H1 (cell line): Measurements from ENCODE around the gene DMXL1.

Experiments
- CHD7 ChIP-seq: fragments of 300-600 bp; sonication (generic); IDR thresholded peaks from 2 replicates; pipeline ENCODE4 v1.7.1; 2012; ENCODE audit warnings: low read length, moderate library complexity, mild to moderate bottlenecking, inconsistent platforms; ENCODE audit not compliant: insufficient replicate concordance
- CTCF ChIP-seq, 3 experiments: IDR thresholded peaks; 1 replicate in 2 of 3; 2 replicates in 1 of 3; pipeline versions ENCODE4 v1.5.1 to v1.6.1; 2011; ENCODE audit warnings: low read length in 3 of 3, mild to moderate bottlenecking in 3 of 3, inconsistent platforms in 2 of 3, low read depth in 1 of 3, moderate library complexity in 1 of 3; ENCODE audit not compliant: insufficient read depth in 1 of 3; ENCODE audit errors: control extremely low read depth in 1 of 3
- FOSL1 ChIP-seq: IDR thresholded peaks from 2 replicates; pipeline ENCODE4 v1.6.1; 2011; ENCODE audit warnings: mild to moderate bottlenecking, low read depth, low read length, moderate library complexity; ENCODE audit not compliant: insufficient read depth
- HDAC2 ChIP-seq, 2 experiments: fragments of 300-600 bp in 1 of 2; sonication (generic) in 1 of 2; IDR thresholded peaks; 2 replicates each; pipeline ENCODE4 v1.6.1; 2011 to 2012; ENCODE audit warnings: low read depth in 2 of 2, low read length in 2 of 2, mild to moderate bottlenecking in 2 of 2, moderate library complexity in 2 of 2, borderline replicate concordance in 1 of 2, inconsistent platforms in 1 of 2
- POLR2AphosphoS5 ChIP-seq: IDR thresholded peaks from 2 replicates; pipeline ENCODE4 v1.6.1; 2011; ENCODE audit warnings: low read depth, low read length
- RFX5 ChIP-seq: IDR thresholded peaks from 2 replicates; pipeline ENCODE4 v1.6.1; 2011; ENCODE audit warnings: low read depth, low read length, improper control_type of control experiment, borderline replicate concordance
- SP1 ChIP-seq: IDR thresholded peaks from 2 replicates; pipeline ENCODE4 v1.6.1; 2011; ENCODE audit warnings: low read depth, low read length
- USF2 ChIP-seq: IDR thresholded peaks from 2 replicates; pipeline ENCODE4 v1.6.1; 2011; ENCODE audit warnings: low read length, improper control_type of control experiment
- YY1 ChIP-seq: IDR thresholded peaks from 2 replicates; pipeline ENCODE4 v1.6.1; 2011; ENCODE audit warnings: low read depth, mild to moderate bottlenecking, low read length
- ZNF274 ChIP-seq: IDR thresholded peaks from 2 replicates; pipeline ENCODE4 v1.7.0; 2012; ENCODE audit warnings: low read length, borderline replicate concordance; ENCODE audit errors: extremely low read depth

- no peak for TF ChIP-seq FOSL1
- TF ChIP-seq CHD7: no peak
- no peak for TF ChIP-seq ZNF274
- no peak for TF ChIP-seq CTCF (IDR thresholded peaks at IDR 0.05; ENCODE audit: control extremely low read depth in 1 of 3, insufficient read depth in 1 of 3, low read depth in 1 of 3, low read length in 3 of 3)
- no peak for TF ChIP-seq POLR2AphosphoS5
- TF ChIP-seq SP1: no peak
- TF ChIP-seq RFX5: no peak
- no peak for TF ChIP-seq USF2
- TF ChIP-seq HDAC2 (IDR thresholded peaks at IDR 0.05; ENCODE audit: borderline replicate concordance in 1 of 2, low read depth in 2 of 2, low read length in 2 of 2): no peak
- no peak for TF ChIP-seq YY1
Measured at GRCh38 chr5:119158144-119158543, 87.3 kb downstream of the DMXL1 start.
